ENCODE data around the gene PDCD1LG2.

Gene PDCD1LG2

GRCh38 chr9:5529683-5530221 is 19.4 kb downstream of the PDCD1LG2 start:
- H3K4me3 ChIP-seq (replicated peaks; ENCODE audit: insufficient read depth, low read length) = no peak overlapping the region
- no peak overlapping the region for H3K27ac ChIP-seq (replicated peaks)
- TF ChIP-seq SPI1 (IDR thresholded peaks at IDR 0.05; ENCODE audit: borderline replicate concordance, low read depth) = no peak
- TF ChIP-seq GABPA (IDR thresholded peaks at IDR 0.05; ENCODE audit: low read depth) = no peak
- no peak for TF ChIP-seq POLR2AphosphoS5 (IDR thresholded peaks at IDR 0.05; ENCODE audit: low read depth)
- no peak for TF ChIP-seq REST (IDR thresholded peaks at IDR 0.05; ENCODE audit: insufficient replicate concordance, low read depth)
- TF ChIP-seq CTCF (IDR thresholded peaks at IDR 0.05; ENCODE audit: insufficient read depth, low read length) = no peak
- no peaks in the 10 kb centered on the region for H3K27me3 ChIP-seq (ENCODE audit: insufficient read depth, poor library complexity, severe bottlenecking)
- no peak for DNase-seq (ENCODE audit: low read depth in 1 of 2, low spot score in 1 of 2)

GRCh38 chr9:5531101-5531882 is 21.0 kb downstream of the PDCD1LG2 start:
- DNase-seq (ENCODE audit: low read depth in 1 of 2, low spot score in 1 of 2) = no peak
- Histone ChIP-seq H3K27ac (replicated peaks) (no peak overlapping the region), H3K4me3 (replicated peaks; ENCODE audit: insufficient read depth, low read length) (no peak overlapping the region), H3K27me3 (ENCODE audit: insufficient read depth, poor library complexity, severe bottlenecking) (no peaks in the 10 kb centered on the region)
- TF ChIP-seq SPI1 (IDR thresholded peaks at IDR 0.05; ENCODE audit: borderline replicate concordance, low read depth) (no peak), REST (IDR thresholded peaks at IDR 0.05; ENCODE audit: insufficient replicate concordance, low read depth) (no peak), POLR2AphosphoS5 (IDR thresholded peaks at IDR 0.05; ENCODE audit: low read depth) (no peak), GABPA (IDR thresholded peaks at IDR 0.05; ENCODE audit: low read depth) (no peak)

GRCh38 chr9:5532306-5532705 is 22.0 kb downstream of the PDCD1LG2 start:
- TF ChIP-seq CTCF (IDR thresholded peaks at IDR 0.05; ENCODE audit: insufficient read depth, low read length) (no peak), POLR2AphosphoS5 (IDR thresholded peaks at IDR 0.05; ENCODE audit: low read depth) (no peak), GABPA (IDR thresholded peaks at IDR 0.05; ENCODE audit: low read depth) (no peak), SPI1 (IDR thresholded peaks at IDR 0.05; ENCODE audit: borderline replicate concordance, low read depth) (no peak), REST (IDR thresholded peaks at IDR 0.05; ENCODE audit: insufficient replicate concordance, low read depth) (no peak)
- no peak overlapping the region for H3K4me3 ChIP-seq (replicated peaks; ENCODE audit: insufficient read depth, low read length)
- no peak for DNase-seq (ENCODE audit: low read depth in 1 of 2, low spot score in 1 of 2)
- no peak overlapping the region for H3K27ac ChIP-seq (replicated peaks)
- H3K27me3 ChIP-seq (ENCODE audit: insufficient read depth, poor library complexity, severe bottlenecking) = no peaks in the 10 kb centered on the region

All from HL-60 (cell line).